ENCODE measurements around the gene NVL. TPM values are rescaled to one million over a fixed set of nuclear protein-coding genes. Genes with fewer than 3 reads are reported as not detected.

Gene NVL
- total RNA-seq, 4 donors from 2014 or later = 11.7 to 40.5 (median 15.4) TPM

GRCh38 chr1:224183591-224184312, 146.2 kb downstream of the NVL start:
- WGBS, 2 donors (ENCODE audit: low coverage in 1 of 2) = 2% methylated on average over 4 to 7 of the region's 53 CpGs
- TF ChIP-seq POLR2AphosphoS5 (IDR thresholded peaks at IDR 0.05) = no peak
- Histone ChIP-seq H3K4me1 (peaks cover 0 to 50% (median 19%) of the 10 kb centered on the region in 3 donors), H3K27me3 (no peaks in the 10 kb centered on the region), H3K9me3 (no peaks in the 10 kb centered on the region), H3K27ac (peak overlapping the region; percentile 93 to 99 (median 98)), H3K4me3 (peak overlapping the region; percentile 77 to 100), H3K36me3 (no peaks in the 10 kb centered on the region)
- ATAC-seq = peak; percentile 77

DNA sequence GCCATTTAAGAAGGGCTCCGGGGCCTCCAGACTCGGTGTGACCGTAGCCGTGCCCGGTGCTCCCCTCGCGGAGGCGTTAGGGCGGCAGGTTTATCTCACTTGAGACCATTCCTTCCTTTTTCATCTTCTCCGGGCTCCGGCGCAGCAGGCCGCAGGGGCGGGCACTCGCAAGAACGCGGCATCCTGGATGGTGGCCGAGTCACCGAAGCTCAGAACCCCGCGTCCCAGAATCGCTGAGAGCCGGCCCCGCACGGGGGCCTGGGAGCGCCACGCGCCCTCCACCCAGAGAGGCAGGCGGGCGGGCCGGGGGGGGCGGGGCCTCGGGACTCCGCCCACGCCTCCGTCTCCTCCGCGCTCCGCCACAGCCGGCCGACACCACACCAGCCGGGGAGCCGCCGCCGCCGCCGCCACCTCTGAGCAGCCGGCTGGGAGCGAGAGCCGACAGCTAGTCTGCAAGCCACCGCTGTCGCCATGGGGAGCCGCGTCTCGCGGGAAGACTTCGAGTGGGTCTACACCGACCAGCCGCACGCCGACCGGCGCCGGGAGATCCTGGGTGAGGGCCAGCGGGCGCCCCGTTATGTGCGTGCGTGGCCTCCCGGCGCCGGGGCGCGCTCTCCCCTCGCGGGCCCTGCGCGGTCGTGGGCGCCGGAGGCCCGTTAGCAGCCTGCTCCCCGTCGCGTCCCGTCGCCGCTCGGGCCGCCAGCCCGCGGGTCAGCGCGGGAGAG, 146.9 kb downstream of the NVL start, which contains the start of gene DEGS1:
TSS of gene DEGS1 (plus strand) at position 375 of the 725 bp plus-strand sequence. CDS start at position 472, 97 bp downstream.
- Histone ChIP-seq H3K27me3 (no peaks in the 10 kb centered on the region), H3K27ac (peak within 1 kb of the TSS; percentile 93 to 99 (median 98)), H3K9me3 (no peaks in the 10 kb centered on the region), H3K36me3 (no peaks in the 10 kb centered on the region), H3K4me3 (peak within 1 kb of the TSS; percentile 77 to 100), H3K4me1 (peaks cover 0 to 50% (median 19%) of the 10 kb centered on the region in 3 donors)
- peak; percentile 95 for ATAC-seq
- WGBS, 2 donors (ENCODE audit: low coverage in 1 of 2) = 0% methylated on average over 7 to 10 of the region's 94 CpGs
- TF ChIP-seq EP300 (IDR thresholded peaks at IDR 0.05) = no peak
- TF ChIP-seq POLR2AphosphoS5 (IDR thresholded peaks at IDR 0.05) = peak; percentile 86
- TF ChIP-seq, protein P1, sequence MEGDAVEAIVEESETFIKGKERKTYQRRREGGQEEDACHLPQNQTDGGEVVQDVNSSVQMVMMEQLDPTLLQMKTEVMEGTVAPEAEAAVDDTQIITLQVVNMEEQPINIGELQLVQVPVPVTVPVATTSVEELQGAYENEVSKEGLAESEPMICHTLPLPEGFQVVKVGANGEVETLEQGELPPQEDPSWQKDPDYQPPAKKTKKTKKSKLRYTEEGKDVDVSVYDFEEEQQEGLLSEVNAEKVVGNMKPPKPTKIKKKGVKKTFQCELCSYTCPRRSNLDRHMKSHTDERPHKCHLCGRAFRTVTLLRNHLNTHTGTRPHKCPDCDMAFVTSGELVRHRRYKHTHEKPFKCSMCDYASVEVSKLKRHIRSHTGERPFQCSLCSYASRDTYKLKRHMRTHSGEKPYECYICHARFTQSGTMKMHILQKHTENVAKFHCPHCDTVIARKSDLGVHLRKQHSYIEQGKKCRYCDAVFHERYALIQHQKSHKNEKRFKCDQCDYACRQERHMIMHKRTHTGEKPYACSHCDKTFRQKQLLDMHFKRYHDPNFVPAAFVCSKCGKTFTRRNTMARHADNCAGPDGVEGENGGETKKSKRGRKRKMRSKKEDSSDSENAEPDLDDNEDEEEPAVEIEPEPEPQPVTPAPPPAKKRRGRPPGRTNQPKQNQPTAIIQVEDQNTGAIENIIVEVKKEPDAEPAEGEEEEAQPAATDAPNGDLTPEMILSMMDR (IDR thresholded peaks at IDR 0.05) = peak in 1 of 4 experiments; percentile 4
- TF ChIP-seq POLR2A (IDR thresholded peaks at IDR 0.05) = peak; percentile 88 to 94

DNA sequence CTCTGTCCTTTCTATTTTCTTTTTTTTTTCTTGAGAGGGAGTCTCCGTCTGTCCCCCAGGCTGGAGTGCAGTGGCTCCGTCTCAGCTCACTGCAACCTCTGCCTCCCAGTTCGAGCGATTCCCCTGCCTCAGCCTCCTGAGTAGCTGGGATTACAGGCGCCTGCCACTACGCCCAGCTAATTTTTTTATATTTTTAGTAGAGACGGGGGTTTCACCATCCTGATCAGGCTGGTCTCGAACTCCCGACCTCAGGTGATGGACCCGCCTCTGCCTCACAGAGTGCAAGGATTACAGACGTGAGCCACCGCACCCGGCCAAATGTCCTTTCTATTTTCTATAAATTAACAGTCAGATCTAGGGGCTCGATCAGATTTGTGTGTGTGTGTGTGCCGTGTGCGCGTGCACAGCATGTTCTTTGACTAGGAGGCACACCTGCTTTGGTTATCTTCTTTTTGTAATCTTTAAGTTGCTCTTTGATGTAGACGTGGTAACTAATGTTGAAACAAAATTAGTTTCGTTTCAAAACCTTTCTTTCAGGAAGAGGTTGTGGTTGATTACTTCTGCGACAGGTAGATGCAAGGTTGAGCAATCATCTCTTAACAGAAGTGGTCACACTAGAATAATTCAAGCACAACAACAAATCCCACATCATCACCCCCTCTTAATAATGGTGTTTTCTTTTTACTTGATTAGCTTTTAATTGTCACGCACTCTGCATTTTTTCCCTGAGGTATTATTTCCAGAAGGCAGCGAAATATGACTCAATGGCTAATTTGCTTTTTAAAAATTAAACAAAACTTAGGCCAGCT, 147.7 kb downstream of the NVL start:
- 45 to 54% methylated on average over 11 to 13 of the region's 22 CpGs for WGBS, 2 donors (ENCODE audit: low coverage in 1 of 2)
- ATAC-seq = no peak

DNA sequence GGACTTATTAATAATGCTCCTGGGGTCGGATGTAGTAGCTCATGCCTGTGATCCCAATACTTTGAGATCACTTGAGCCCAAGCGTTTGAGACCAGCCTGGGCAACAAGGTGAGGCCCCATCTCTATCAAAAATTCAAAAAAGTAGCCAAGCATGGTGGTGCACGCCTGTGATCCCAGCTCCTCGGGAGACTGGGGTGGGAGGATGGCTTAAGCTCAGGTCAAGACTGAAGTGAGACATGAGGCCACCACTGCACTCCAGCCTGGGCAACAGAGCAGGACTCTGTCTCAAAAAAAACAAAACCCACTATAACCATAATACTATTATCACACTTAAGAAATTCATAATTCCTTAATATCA, 148.5 kb downstream of the NVL start:
- Histone ChIP-seq H3K36me3 (no peaks in the 10 kb centered on the region), H3K27ac (no peak overlapping the region), H3K4me3 (no peak overlapping the region), H3K4me1 (peaks cover 0 to 35% (median 19%) of the 10 kb centered on the region in 3 donors), H3K9me3 (no peaks in the 10 kb centered on the region), H3K27me3 (no peaks in the 10 kb centered on the region)
- no peak for ATAC-seq
- TF ChIP-seq, protein P1 (IDR thresholded peaks at IDR 0.05) = no peak
- TF ChIP-seq POLR2A (IDR thresholded peaks at IDR 0.05) = no peak
- TF ChIP-seq POLR2AphosphoS5 (IDR thresholded peaks at IDR 0.05) = no peak
- no peak for TF ChIP-seq EP300 (IDR thresholded peaks at IDR 0.05)
- 94% methylated on average over 2 of the region's 4 CpGs; no CpG with 5 or more reads in 1 of the 2 donors for WGBS, 2 donors (ENCODE audit: low coverage in 1 of 2)

More for the DNA sequence above, 147.7 kb downstream of the NVL start:
- Histone ChIP-seq H3K27me3 (no peaks in the 10 kb centered on the region), H3K36me3 (no peaks in the 10 kb centered on the region), H3K9me3 (no peaks in the 10 kb centered on the region), H3K27ac (peak overlapping the region; percentile 93 to 99 (median 98)), H3K4me1 (peaks cover 0 to 43% (median 19%) of the 10 kb centered on the region in 3 donors), H3K4me3 (peak overlapping the region; percentile 77 to 100)
- TF ChIP-seq, protein P1 (IDR thresholded peaks at IDR 0.05) = no peak
- TF ChIP-seq POLR2A (IDR thresholded peaks at IDR 0.05) (no peak), POLR2AphosphoS5 (IDR thresholded peaks at IDR 0.05) (no peak), EP300 (IDR thresholded peaks at IDR 0.05) (no peak)

All from gastroesophageal sphincter (tissue), 4 donors.